GM12891 (cell line): ENCODE results near the gene TNS3.

Experiments
- PAX5 ChIP-seq: IDR thresholded peaks from 2 replicates; pipeline ENCODE4 v1.6.1; 2011; ENCODE audit warnings: low read length, moderate library complexity, mild to moderate bottlenecking; ENCODE audit not compliant: insufficient read depth, severe bottlenecking
- POLR2A ChIP-seq: IDR thresholded peaks from 2 replicates; pipeline ENCODE4 v1.6.1; 2011; ENCODE audit warnings: low read depth, low read length, control low read depth
- POLR2AphosphoS5 ChIP-seq: IDR thresholded peaks from 2 replicates; pipeline ENCODE4 v1.6.1; 2011; ENCODE audit warnings: low read depth, low read length, control low read depth
- POU2F2 ChIP-seq: IDR thresholded peaks from 2 replicates; pipeline ENCODE4 v1.6.1; 2011; ENCODE audit warnings: low read depth, mild to moderate bottlenecking, control low read depth, low read length, moderate library complexity
- SPI1 ChIP-seq: IDR thresholded peaks from 2 replicates; pipeline ENCODE4 v1.6.1; 2011; ENCODE audit warnings: low read depth, low read length, control low read depth
- TAF1 ChIP-seq: IDR thresholded peaks from 2 replicates; pipeline ENCODE4 v1.6.1; 2011; ENCODE audit warnings: low read depth, low read length, control low read depth

DNA sequence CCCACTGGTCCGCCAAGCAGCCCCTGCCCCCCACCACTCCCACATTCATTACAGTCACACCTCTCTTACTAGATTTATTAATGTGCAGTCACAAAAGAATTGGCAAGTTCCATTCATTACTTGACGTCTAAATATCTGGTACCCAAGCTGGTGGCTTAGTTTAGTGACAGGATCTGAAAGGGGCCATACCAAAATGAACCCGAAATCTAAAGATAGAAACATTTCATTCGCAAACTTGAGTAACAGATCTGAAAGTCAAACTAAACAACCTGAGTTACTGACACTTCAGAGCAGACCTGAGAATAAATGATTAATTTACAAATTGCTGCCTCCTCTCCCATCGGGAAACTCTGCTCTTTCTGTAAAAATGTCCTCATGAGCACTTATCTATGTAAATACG is 53.4 kb downstream of the TNS3 start:
- TF ChIP-seq POLR2AphosphoS5 (no peak), POLR2A (no peak), TAF1 (no peak), POU2F2 (no peak), PAX5 (no peak), SPI1 (no peak)
